Iris pigment epithelial cell (primary cell): ENCODE data around the gene BBX.

ENCODE experiments used
- DNase-seq: peaks from one replicate; pipeline ENCODE4 v3.0.0-alpha.2; 2011; ENCODE audit warnings: low read depth

BBX gene

DNA sequence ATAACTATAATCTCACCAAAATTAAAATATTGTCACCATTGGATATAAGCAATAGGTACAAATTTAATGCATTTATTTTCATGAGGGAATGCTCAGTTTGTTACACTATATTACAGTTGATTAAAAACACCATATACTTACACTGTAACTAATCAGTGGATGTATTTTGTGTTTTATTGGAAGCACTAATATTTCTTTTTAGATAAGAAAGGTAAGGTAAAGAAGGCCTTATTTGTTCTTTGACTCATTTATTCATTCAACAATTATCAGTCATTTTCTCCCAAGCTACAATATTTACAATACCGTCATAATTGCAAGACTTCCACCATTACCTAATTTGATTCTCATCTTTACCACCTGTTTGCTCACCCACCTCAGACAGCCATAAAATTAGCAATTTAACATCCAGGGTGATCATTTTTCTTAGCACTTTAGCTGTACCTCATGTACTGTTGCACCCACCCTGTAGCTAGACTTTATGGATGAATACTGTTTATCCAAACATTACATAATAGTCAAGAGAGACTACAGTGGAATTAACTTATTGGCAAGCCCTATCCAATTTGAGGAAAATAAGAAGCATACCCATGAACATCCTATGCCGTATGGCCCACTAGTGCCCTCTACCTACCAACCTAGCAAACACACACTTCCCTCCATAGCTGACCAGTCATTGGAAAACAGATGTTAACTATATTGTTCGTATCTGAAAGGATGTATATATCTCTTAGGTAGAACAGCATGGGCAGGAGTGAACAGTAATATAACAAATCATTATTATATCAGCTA, 229.6 kb downstream of the BBX start:
- peak; percentile 55 for DNase-seq

DNA sequence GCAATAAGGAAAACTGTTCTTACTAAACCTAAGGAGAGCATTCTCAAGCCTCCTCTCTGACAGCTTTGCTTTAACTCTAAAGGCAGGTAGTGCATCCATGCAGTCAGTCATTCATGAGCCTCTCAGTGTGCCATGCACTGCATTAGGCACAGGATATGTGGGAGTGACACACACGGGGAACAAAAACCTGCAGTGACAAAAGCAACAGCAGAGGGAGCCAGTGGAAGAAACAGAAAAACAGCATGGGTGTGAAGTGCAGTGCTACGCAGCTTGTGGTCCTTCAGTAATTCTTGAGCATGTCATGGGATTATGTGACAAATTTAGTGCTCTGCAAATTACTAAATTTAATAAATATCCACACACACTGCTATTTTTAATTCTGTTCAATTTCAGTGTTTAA, 230.7 kb downstream of the BBX start:
- peak; percentile 34 for DNase-seq

- no peak for DNase-seq
Measured at GRCh38 chr3:107753976-107754375, 231.2 kb downstream of the BBX start.

- peak; percentile 34 for DNase-seq
Measured at GRCh38 chr3:107756649-107757048, 233.9 kb downstream of the BBX start.

- no peak for DNase-seq
Measured at GRCh38 chr3:107757140-107757539, 234.4 kb downstream of the BBX start.

GRCh38 chr3:107760144-107760543, 237.4 kb downstream of the BBX start:
- DNase-seq, result no peak

GRCh38 chr3:107761391-107761790, 238.6 kb downstream of the BBX start:
- no peak for DNase-seq

GRCh38 chr3:107765524-107765923, 242.8 kb downstream of the BBX start:
- DNase-seq, result no peak

- DNase-seq, result peak; percentile 55
Measured at GRCh38 chr3:107767897-107768605, 245.3 kb downstream of the BBX start.

GRCh38 chr3:107769882-107770281, 247.1 kb downstream of the BBX start:
- DNase-seq, result no peak

GRCh38 chr3:107772016-107772415, 249.3 kb downstream of the BBX start:
- no peak for DNase-seq

- no peak for DNase-seq
Measured at GRCh38 chr3:107775974-107776373, 253.2 kb downstream of the BBX start.

- DNase-seq, result no peak
Measured at GRCh38 chr3:107781253-107781652, 258.5 kb downstream of the BBX start.

GRCh38 chr3:107782054-107782453, 259.3 kb downstream of the BBX start:
- no peak for DNase-seq

GRCh38 chr3:107790612-107791011, 267.9 kb downstream of the BBX start:
- DNase-seq, result no peak

DNA sequence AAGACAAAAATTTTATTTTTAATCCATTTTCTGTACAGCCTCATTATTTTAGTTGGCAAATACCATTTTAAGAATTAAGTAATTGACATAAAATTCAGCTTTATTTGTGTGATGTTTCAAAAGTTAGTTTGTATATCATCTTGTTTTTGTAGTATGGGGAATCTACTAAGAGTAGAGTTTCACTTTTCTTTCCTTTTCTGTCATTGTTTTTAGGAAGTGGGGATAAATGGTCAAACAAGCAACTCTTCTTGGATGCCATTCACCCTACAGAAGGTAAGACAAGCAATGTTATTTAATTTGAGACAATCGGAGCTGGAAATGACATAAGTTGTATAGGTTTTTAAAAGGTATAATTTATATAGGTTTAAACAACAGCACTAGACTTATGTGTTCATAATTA, 268.3 kb downstream of the BBX start:
- DNase-seq, result no peak

GRCh38 chr3:107791450-107791849, 268.7 kb downstream of the BBX start:
- DNase-seq, result no peak

DNA sequence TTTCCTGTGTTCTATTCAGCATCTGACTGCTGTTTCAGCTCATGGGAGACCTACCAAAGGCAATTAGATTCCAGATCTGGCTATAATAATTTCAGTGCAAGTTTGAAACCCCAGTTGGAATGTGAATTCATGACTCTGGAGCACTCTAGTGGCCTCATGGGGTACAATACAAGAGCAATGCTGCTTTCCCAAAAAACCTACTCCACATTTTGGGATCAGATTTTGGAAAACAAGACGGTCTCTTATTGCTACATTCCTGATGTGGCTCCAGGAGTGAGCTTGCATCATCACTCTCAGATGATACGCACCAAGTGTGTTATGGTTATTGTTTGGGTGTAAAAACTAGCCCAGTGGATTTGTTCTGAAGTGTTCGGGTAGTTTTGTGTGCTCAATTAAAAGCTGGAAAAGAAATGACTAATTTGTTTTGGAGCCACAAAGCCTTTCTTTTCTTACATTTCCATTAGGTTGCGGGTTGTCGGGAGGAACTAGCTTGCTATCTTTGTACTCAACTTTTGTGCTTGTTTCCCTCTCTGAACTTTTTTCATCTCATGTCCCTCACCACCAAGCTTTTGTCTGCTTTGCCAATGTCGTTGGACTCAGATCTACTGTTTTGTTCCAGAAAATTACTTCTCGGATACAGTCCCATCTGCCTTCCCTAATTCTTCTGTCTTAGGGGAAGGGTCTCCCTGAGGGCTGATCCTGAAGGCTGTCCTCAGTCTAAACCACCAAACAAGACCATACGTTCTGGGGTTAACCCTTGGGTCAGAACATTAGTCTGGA, 272.1 kb downstream of the BBX start:
- DNase-seq, result no peak

- peak; percentile 36 for DNase-seq
Measured at GRCh38 chr3:107795514-107796094, 272.8 kb downstream of the BBX start.

- peak; percentile 94 for DNase-seq
Measured at GRCh38 chr3:107796791-107797190, 274.0 kb downstream of the BBX start.

GRCh38 chr3:107797586-107797985, 274.8 kb downstream of the BBX start:
- DNase-seq, result no peak

DNA sequence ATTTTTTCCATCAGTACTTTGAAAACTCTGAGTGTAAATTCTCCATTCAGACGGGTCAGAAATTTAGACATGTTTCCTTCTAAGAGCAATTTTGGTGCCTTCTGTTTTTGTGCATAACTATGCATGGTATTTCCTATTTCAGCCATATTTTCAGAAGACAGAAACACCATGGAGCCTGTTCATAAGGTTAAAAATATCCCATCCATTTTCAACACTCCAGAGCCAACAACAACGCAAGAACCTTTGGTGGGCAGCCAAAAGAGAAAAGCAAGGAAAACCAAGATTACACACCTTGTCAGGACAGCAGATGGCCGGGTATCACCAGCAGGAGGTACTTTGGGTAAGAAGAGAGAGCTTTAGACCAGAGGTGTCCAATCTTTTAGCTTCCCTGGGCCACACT, 275.6 kb downstream of the BBX start:
- peak; percentile 71 for DNase-seq
